ENCODE measurements around the gene ST6GALNAC3.
"Not testable (repeated sequence)": the region's sequence is repeated elsewhere in the genome, so short reads cannot be mapped to it uniquely, and the experiment has no call there.

Gene ST6GALNAC3

DNA sequence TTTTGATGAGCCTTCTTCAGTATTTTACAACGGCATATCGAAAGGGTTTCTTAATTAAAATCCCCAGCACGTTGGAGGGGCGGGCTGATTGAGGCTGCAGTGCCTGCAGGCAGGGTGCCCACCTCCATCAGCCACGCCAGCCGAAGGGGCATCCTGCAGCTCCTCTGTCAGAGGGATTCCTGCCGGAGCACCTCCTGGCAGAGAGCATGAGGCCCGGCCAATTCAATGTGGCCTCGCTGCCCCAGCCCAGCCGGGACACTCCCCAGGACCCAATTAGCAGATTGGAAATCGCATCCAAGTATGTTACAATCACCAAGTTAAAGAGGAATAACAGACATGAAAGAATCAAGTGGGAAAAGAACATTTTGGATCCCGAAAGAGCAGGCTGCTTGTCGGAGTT is 216.6 kb downstream of the ST6GALNAC3 start:
- no peak for DNase-seq

DNA sequence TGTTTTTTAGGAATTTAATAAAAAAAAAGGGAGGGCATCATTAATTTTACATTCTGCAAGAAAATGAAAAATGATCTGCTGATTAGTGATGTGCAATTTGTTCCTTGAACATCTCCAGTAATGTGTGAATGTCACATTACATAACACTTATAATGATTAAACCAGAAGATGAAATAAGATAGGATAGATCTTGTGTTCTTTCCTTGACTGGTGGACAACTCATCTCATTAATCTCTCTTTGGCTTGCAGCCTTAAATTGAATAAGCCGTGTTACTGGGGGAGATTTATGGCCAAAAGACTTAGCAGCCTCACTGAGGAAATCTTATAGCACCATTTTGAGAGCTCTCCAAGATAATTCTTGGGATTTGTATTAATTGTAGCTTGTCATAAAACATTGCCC is 217.2 kb downstream of the ST6GALNAC3 start:
- no peak for DNase-seq

DNA sequence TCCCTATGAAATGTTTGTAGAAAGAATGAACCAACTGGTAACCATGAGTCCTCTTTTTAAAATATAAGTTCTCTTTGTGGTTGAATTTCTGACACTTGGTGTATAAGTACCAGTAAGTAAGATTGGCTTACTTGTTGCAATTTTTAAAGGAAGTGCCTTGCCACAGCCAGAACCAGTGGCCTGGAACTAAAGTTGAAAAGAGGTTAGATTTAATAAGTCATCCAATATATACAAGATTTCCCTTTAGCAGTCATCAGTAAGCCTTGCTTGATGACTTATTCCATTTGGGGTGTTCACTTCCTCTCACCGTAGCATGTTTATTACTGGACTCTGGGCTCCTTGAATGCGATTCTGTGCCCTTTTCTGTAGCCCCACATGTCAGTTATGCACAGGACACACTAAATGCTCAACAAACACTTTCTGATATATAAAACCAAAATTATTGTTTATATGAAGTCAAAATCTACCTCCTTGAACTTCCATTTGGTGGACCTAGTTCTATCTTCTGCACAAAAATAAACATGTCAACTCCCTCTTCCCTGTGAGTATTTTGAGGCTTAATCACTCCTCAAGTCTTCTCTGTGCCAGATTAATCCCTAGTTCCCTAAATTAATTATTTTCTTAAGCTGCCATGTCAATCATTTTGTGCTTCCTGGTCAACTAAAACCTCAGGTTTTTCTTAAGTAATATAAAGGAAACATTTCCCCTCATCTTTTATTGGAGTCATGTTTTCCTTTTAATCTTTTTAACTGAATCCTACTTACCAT is 218.1 kb downstream of the ST6GALNAC3 start:
- DNase-seq = no peak

DNA sequence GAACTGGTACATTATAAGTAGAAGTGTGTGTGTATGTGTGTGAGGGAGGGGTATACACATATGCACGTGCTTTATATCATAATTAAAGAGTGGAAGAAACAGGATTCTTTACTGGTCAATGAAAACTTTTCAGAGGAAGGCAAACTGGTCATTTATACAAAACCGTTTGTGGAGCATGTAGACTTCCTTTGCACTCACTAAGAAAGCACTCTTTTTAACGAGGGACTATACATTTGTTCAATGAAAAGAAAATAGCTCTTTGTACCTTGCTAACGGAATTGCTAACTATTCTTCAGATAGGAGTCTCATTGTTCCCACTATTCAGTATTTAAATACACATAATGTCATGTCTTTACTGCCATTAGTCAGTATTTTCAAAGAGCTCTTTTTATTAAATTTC is 219.3 kb downstream of the ST6GALNAC3 start:
- no peak for DNase-seq

DNA sequence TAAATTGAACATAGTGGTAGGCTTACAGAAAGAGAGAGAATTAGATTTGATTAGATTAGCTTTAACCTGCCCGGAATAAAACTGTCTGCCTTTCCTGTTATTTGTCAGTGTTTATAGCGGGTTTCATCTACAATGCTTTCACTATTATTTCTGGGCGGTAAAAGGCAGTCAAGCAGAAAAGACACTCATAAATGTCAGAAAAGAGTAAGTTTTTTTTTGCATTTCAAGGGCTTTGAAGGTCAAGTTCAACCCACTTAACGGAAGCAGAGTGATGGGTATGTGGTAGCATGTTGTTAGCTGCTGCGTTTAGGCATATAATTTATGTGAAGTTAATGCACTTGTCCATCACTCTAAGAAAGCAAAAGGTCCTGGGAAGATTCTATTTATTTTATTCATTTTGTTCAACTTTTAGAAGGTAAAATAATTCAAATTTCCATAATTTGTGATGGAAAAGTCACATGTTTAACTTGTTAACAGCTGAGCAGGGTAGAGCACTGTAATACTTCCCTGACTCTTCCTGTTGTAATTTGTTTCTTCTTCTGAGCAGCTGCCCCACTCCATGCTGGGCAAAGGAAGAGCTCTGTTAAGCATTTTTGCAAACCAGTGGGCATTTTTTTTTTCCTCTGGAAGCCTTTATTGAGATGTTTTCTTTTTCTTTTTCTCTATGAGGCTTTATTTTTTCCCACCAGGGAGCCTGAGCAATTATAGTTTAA is 220.1 kb downstream of the ST6GALNAC3 start:
- DNase-seq = no peak

DNA sequence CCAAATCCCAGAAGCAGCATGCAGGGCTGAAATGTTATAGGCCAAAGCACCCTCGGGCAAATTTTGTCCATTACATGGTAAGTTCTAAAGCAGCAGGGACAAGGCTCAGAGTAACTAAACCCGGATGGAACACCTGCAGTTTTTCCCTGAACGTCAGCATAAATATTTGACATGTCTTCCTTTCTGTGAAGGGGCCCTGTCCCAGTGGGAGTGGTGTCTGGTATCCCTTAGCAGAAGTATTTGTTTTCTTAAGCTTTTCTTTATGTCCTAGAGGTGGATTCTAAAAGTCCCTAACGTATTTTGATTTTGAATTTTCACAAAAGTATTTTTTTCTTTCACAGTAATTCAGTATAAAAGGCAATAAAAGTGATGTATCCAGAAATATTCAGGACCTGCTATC is 223.9 kb downstream of the ST6GALNAC3 start:
- DNase-seq = no peak

DNA sequence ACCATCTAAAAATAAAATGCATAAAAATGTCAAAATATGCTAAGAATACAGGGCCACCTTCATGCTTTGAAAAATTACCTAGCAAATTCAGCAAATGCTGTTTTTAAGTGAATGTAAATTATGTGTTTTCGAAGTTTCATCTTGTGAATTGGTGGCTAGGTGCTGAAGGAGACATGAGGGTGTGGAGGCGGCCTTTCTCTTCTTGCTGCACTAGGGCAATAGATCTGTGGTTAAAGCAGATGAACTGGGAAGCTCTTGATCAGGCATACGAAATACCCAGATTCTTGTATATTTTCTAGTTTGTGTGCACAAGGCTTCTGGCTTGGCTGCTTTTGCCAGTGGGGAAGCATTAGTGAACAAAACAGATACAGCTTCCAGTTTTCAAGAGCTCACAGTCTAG is 224.5 kb downstream of the ST6GALNAC3 start:
- no peak for DNase-seq

DNA sequence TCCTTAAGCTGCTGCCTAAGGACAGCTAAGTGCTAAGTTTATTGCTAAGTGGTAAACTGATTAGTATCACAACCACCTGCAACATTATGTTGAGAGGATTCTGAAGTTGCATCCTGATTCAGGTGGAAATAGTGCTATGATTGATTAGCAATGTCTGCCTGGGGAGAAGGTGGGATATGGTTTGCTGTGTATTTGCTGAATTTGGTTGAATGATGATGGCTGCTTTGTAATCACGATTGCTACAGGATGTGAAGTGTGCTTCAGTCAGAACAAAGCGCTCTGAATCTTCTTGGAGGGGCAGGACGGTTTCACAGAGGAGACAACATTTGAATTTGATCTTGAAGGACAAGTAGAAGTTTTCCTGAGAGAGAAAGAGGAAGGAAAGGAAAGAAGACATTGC is 226.0 kb downstream of the ST6GALNAC3 start:
- no peak for DNase-seq

DNA sequence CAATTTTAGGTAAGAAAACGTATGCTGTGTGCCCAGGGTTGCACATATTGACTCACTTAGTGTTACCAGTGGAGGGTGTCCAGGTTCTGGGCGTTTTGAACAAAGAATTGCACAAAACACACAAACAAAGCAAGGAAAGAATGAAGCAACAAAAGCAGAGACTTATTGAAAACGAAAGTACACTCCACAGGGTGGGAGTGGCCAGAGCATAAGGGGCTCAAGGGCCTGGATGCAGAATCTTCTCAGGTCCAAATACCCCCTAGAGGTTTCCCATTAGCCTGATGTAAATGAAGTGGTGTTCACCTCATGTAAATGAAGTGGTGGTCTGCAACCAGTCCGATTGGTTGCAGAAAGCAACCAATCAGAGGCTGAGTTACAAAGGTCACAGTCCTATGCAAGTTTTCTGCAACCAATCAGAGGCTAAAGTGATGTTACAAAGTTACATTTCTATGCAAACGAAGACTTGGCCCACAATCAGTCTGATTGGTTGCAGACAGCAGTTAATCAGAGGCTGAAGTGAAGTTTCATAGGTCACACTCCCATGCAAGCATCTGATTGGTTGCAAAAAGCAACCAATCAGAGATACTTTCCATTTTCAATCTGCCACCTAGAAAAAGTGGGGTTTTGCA is 228.3 kb downstream of the ST6GALNAC3 start:
- no peak for DNase-seq

DNA sequence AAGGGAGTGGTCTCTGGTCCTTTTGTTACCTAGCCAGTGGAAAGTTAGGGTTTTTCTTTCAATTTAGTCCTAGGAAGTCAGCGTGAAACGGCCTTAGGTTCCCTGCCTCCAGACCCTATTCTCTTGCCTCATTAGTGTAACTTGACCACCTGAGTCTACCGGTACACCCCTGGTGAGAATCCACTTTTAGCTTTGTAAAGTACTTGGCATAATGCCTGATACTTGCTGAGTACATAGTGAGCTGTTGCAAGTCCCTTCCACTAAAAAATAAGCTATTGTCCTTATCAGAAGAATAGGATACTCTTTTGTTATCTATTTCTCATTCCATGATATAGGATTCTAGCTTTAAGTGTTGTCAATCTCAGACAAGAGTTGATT is 228.8 kb downstream of the ST6GALNAC3 start:
- DNase-seq = no peak

DNA sequence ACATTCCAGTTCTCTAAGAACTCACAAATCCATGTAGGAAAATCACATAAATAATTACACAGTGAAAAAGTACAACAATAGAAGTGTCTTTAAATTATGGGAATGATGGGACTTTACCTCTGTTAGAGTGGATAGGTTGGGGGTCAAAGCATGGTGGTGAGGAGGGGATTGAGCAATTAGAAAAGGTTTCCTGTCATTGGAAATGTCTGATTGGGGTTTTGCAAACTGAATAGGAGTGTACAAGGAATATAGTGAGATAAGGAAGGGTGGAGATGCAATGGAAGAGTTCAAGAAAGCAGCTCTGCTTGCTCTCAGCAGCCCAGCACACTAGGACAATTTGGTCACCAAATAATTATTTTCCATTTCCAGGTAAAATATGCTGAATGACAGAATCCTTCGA is 238.8 kb downstream of the ST6GALNAC3 start:
- no peak for DNase-seq

DNA sequence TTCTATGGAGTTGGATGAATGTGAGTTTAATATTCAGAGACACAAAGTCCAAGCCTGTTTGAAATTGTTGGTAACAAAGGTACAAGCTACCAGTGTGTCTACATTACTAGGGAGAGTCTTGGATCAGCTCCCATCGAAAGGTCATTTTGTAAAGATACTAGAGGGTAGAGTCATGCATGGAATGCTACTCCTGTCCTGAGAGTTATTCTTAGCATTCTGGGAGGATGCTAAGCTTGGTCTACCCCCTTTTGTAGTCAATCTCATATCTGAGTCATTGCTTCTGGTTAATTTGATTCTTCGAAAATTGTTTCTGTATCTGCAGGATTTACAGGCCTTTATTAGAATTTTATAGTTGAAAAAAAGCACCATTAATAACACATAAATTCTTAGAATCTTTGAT is 240.2 kb downstream of the ST6GALNAC3 start:
- DNase-seq = no peak

DNA sequence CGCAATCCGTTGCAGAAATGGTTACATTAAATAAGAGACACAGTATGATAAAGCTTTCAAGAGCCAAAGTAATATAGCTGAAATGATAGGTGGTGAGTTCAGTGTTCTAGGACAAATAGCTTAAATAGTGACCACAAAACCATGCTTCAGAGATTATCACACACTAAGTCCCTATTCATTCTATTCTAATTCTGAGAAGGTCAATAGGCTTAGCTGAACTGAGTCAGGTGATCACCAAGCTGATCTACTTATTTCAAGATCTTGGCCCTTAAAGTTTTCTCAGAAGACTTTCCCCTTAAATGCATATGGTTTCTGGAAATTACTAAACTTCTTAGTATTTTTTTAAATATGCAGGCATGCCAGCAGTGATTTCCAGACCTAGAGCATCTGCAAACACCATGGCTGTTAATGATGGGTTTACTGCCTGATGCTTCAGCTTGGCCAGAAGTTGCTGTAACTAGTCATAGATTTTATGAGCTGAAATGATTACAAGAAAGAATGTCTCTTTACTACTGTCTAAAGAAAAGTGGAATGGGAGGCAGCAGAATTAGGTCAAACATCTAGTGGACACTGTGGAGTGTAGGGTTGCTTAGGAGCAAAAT is 242.9 kb downstream of the ST6GALNAC3 start:
- DNase-seq = no peak

DNA sequence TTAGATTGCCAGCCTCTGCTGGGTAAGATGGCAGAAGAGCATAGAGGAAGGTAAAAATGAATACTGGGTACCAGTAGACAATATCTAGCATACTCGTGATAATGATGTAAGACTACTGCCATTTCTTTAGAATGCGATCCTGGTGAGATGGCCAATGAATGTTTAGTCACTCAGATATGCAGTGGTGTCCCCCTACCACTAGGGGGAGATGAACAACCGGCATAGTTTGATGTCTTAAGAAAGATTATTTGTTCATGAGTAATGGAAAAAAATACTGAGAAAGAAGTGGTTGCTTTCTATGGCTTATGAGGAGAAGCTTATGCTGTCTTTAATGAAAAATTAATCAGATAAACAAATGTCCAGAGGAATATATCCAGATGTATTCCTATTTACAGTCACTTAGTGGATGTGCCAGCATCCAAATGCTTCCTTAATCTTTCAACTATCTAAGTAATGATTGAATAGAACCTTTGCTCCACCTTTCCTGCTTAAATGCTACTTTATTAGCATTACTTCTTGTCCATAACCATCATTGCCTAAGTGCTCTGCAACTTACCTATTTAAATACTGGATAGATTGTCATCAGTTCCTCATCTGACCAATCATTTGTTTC is 256.6 kb downstream of the ST6GALNAC3 start:
- DNase-seq = no peak

DNA sequence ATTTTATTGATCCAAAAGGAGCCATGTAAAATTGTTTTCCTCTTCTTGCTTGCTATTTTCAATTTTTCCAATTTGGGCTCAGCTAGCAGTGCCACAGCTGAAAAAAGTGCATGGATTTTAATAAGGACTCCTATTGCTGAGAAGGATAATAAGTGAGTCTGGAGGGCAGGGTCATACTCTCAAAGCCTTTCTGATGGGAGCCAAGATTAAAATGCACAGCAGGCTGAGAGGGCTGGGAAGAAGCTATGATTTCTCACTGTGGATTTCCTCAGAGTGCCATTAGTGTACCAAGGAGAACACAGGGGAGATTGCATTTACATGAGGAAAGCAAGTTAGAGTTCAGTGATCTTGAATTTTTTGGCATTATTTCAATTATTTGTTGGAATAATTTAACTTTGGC is 261.3 kb downstream of the ST6GALNAC3 start:
- DNase-seq = no peak

DNA sequence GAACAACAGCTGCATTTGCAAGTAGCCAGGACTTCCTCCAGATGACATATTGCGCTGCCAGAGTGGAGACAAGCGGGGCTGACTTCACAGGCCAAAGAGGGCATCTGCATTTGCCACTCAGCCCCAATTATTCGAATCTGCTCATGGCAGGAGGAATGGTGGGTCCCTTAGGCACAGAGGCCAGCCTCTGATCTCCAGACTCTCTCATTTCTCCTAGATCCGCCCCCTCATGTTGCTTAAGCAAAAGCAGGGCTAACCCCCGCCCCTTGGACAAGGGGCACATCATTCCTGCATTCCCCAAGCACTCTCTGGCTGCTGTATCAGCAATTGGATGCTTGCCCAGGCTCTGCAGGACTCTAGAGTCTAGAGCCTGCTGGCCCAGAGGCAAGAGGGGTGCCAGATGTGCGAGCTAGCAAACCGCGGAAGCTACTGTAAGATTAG is 262.4 kb downstream of the ST6GALNAC3 start:
- DNase-seq = no peak

DNA sequence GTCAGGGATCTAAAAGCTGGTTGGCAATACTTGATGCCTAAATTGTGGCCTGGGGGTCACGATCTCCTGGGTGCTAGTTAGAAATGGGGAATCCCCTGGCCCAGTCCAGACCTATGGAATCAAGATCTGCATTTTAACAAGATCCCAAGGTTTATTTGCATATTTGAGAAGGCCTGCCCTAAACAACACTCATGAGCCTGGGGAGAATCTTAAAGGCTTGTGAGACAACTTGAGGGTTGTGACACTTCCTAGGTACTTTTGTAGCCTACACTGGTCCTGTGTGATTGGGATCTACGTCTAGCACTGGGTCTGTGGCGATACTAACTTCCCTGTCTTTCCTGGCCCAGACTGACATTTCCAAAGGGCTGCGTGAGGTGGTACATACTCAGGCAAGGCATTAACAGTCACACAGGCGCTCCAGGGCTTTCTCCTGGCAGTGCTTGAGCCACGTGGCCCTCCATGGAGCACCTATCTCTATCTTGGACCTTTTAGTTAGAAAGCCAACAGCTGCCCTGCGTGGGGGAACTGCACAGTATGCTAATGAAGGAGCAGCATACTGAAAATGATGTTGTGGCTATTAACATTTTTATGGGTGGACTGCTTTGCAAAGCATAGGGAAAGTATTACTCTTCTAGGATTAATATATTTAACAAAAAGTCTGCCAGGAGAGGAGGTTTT is 263.1 kb downstream of the ST6GALNAC3 start:
- DNase-seq = no peak

DNA sequence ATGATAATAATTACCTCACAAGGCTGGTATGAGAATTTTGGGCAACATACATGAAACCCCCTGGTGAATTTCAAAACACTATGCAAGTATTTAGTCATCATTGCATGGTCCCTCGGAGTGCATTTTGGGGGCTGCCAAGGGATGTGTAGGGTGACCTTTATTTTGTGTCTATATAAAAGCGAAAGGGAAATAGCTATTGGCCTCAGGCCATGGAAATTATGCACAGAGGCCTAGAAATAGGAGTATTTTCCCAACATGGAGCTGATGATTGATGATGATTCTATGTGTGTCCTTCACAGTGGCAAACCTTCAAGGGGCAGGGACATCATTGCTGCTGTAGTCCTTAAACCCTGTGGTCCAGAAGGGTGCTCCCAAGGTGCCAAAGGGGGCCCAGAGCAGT is 265.5 kb downstream of the ST6GALNAC3 start:
- no peak for DNase-seq

DNA sequence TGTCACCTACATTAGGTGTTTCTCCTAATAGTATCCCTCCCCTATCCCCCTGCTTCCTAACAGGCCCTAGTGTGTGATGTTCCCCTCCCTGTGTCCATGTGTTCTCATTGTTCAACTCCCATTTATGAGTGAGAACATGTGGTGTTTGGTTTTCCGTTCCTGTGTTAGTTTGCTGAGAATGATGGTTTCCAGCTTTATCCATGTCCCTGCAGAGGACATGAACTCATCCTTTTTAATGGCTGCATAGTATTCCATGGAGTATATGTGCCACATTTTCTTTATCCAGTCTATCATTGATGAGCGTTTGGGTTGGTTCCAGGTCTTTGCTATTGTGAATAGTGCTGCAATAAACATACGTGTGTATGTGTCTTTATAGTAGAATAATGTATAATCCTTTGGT is 267.3 kb downstream of the ST6GALNAC3 start:
- not testable (repeated sequence) for DNase-seq

DNA sequence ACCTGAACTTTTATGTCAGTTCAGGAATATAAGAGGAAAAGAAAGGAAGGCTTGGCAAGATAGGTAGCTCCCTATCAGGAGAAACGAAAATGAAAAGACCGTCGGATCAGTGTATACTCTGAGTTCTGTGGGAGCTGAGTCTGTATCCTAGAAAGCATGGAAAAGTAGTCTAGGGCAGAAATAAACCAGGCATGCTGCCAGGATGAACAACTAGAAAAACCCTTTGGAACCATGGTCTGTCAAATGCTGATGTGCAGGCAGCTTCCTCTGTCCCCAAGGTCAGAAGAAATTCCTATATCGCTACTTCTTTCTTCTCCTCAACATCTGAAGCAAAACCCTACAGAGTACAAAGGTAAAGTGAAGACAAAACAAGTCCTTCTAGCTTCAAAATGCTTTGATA is 268.8 kb downstream of the ST6GALNAC3 start:
- no peak for DNase-seq

DNA sequence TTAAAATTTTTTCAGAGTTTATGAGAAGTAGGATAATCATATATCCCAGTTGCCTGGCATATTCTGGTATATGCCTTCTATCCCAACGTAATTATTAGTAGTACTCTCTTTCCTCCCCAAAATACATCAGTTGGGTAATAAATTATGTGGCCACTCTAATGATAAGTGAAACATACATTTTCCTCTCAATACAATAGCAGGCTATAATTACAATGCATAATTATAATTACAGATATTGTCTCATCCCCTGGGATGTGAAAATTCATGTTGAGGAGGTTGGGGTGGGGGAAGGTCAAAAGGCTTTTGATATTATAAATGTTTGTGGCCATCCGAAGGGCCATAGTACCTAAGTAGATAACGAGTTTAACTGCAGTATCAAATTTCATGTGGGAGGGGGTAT is 277.1 kb downstream of the ST6GALNAC3 start:
- no peak for DNase-seq

DNA sequence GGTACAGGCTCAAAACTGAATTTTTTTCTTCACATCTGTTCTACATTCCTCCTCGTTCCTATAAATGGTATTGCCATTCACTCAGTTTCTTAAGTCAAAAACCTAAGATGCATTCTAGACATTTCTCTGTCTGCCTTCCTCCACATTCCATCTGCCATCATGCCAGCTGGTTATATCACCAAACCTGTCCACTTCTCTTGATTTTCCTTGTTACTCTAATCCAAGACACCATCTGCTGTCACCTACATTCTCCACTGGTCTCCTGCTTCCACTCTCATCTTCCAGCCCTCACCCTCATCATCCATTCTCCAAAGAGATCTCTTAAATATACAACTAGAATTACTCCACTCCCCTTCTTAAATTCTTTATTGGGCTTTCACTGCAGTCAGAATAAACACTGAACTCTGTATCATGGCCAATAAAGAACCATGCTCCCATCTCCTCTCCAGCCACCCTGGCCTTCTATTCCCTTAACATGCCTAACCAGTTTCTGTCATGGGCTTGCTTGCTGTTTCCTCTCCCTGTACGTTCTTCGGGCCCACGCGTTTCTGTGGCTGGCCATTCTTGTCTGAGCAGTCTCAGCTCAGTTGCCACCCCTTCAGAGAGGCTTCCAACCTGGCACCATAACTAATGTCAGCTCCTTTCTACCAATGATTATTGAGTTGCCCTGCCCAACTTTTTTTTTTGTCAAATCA is 278.3 kb downstream of the ST6GALNAC3 start:
- no peak for DNase-seq
